Fibroblast of lung (primary cell): ENCODE results near the gene SPRR1A.

ENCODE experiments used
- EZH2 ChIP-seq: IDR thresholded peaks from 2 replicates; pipeline ENCODE4 v1.5.1; 2012; ENCODE audit warnings: low read length, control low read depth, mild to moderate bottlenecking; ENCODE audit errors: missing control alignments
- TF ChIP-seq, protein P1 (sequence below), 2 donors: IDR thresholded peaks in 1 of 2; conservative IDR thresholded peaks in 1 of 2; 1 replicate in 1 of 2; 2 replicates in 1 of 2; pipeline ENCODE4 v1.5.1; 2011 to 2012; ENCODE audit warnings: low read length in 2 of 2, control low read depth in 1 of 2, inconsistent platforms in 1 of 2, low read depth in 1 of 2, mild to moderate bottlenecking in 1 of 2

DNA sequence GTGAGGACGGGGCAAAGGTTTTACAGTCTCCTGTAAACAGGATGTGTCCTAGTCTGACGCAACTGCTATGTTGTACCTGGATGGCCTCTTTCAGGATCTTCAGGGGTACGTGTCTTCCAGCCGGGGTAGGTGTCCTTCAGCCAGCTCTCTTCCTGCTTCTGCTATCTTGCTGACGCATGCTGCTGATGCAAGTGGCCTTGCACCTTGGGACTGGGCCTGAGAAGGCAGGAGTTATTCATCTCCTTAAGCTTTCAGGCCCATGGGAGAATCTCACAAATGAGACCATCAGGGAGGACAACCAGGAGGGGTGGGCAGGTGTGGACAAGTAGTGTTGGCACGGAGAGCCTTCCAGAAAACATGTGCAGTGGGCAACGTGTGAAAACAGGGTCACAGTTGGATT lies 39.2 kb downstream of the SPRR1A start:
- TF ChIP-seq, protein P1, sequence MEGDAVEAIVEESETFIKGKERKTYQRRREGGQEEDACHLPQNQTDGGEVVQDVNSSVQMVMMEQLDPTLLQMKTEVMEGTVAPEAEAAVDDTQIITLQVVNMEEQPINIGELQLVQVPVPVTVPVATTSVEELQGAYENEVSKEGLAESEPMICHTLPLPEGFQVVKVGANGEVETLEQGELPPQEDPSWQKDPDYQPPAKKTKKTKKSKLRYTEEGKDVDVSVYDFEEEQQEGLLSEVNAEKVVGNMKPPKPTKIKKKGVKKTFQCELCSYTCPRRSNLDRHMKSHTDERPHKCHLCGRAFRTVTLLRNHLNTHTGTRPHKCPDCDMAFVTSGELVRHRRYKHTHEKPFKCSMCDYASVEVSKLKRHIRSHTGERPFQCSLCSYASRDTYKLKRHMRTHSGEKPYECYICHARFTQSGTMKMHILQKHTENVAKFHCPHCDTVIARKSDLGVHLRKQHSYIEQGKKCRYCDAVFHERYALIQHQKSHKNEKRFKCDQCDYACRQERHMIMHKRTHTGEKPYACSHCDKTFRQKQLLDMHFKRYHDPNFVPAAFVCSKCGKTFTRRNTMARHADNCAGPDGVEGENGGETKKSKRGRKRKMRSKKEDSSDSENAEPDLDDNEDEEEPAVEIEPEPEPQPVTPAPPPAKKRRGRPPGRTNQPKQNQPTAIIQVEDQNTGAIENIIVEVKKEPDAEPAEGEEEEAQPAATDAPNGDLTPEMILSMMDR (conservative IDR thresholded peaks at IDR 0.05 in 1 of 2, IDR thresholded peaks at IDR 0.05 in 1 of 2; ENCODE audit: low read depth in 1 of 2, low read length in 2 of 2), result no peak
- TF ChIP-seq EZH2, result no peak
